GM10847 (cell line): Measurements from ENCODE around the gene LRRC4.

Source experiments
- POLR2A ChIP-seq: IDR thresholded peaks from 2 replicates; pipeline ENCODE4 v1.6.1; 2011; ENCODE audit not compliant: insufficient read length; ENCODE audit errors: extremely low read depth

The LRRC4 gene

DNA sequence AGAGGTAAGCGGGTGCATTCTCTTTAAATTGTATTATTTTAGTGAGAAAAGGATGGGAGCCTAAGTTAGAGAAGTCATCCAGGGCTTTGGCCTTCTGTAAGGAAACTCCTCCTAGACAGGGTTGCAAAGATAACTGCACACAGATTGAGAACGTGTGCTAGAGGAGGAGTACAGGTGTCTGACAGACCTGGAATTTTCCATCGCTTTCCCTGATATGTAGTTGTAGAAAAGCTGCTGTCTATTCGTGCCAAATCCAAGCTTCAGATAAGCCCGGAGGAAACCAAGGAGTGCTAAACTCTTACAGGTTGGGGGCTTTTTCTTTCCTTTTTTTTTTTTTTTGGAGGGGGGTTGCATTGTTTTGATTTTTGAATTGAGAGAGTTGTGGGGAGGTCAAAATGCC, 23.1 kb downstream of the LRRC4 start:
- TF ChIP-seq POLR2A, result no peak

DNA sequence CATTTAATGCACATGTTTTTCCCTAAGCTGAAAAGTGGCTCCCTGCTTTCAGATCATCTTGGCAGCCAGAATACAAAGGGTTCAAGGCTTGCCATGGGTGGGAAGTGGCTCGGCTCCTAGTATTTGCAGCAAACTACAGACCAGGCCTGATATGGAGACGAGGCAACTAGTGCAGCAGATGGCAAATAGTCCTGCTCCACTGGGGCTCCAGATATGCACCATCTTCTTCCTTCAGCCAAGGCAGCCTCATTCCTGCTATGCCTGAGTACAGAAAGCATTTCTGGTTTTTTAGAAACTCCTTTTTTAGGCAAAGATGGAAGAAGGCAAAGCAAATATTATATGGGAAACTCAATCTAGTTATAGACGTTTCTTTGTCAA, 23.9 kb downstream of the LRRC4 start:
- TF ChIP-seq POLR2A, result no peak

DNA sequence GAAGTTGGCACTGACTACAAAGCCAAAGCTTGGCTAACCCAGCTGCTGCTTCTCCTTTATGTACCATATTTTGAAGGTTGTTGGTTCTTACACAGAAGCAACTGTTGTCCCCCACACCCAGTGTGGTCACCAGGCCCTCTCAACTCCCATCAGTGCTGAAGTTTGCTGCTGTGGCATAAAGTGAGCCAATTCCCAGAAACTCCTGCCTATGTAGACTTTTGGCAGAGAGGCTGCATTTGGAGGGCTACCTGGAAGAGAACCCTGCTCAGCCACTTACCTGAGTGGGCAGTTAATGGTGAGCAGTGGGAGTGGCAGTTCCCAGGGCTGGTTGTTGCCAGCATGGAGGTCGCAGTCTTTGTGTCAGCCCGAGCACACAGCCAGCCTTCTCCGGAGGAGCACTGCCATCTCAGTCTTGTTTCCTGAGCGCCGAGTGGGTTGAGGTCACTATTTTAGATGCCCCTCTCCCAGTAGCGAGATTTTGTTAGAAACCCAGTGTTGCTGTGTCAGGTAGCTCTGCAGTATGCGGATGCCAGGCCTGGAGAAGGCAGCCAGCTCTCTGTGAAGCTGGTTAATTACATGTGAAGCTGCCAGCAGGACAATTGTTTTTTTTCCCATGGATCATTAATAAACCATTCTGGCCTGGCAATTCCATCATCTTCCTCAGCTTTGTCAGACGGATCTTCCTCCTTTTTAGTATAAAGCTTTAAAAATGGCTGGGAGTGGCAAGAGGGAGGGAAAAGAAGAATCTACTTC, 24.5 kb downstream of the LRRC4 start:
- no peak for TF ChIP-seq POLR2A

DNA sequence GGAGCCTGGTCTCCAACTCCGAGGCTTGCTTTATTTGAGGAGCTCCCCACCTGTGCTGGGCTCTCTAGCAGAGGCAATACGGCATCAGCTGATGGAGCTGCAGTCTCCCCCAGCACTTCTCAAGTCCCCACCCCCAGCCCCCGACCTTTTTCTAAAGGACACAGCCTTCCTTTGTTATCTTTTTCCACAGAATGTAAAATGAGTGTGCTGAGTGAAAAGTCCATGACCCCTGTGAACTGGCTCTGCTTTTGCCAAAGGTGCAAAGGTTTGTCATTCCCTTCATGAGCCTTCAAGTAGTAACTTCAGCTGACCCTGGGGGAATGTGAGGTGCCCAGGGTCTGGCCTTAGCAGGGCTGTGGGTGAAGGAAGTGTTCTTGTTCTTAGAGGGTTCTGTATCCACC, 25.5 kb downstream of the LRRC4 start:
- no peak for TF ChIP-seq POLR2A

DNA sequence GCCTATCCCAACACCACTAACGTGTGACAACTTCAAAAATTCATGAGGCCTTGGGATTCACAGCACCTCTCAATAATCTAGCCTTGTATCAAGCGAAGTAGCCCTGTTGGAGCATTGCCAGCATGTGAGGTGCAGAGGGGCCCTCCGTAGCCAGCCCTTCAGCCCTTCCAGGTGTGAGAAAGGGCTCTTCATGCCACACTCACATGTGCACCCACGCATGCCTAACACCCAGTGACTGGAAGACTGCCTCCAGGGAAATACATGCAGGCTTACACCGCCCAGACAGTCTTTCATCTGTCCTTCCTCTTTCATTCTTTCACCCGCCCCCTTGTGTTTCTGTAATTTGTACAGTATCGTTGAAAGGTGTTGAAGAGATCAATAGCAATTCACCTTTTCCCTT, 26.1 kb downstream of the LRRC4 start:
- no peak for TF ChIP-seq POLR2A

DNA sequence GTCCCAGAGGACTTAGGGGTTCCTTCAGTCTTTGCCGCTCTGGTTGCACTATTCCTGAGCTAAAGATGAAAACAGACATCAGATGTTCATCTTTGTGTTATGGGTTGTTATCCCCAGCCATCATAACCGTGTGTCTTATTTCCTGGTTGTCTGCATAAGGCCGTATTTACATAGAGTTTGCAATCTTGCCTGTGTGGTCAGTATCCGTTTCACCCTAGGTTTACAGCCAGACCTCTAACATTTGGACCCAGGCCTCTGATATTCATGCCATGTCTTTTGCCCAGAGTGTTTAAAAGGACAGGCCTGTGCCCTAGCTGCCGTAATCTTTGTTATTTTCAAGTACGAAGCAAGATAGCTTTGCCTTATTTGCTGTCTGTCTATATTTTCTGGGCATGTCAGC, 26.6 kb downstream of the LRRC4 start:
- TF ChIP-seq POLR2A, result no peak

DNA sequence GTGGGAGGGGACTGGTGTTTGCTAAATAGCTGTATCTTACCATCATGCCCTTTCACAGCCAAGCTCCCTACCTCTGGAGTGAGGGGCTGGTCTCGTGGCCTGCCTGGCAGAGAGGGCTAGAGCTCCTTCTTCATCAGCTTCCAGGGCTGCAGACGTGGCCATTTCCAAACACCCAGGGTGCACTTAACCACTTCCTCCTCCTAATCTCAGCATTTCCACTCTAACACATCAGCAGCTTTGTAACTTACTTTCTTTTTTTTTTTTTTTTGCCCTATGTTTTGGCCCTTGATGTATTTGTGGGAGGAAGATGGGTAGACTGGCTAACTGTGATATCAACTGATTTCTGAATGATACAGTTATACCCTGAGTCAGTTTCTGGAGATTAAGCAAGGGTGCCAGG, 27.4 kb downstream of the LRRC4 start:
- TF ChIP-seq POLR2A, result no peak

DNA sequence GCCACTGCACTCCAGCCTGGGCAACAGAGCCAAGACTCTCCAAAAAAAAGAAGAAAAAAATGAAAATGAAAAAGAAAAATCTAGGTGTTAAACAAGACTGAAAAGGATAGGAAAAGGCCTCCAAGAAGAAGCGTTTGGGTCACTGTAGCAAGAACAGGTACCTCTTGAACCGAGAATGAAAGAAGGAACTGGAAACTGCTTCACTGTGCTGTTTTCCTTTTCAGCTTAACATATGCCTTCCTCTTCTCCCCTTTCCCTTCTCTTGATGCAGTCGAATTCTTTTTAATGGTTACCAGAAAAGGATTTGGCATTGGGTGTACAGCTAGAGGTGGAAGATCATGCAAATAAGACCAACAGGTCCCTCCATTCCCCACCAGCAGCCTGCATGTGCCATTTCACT, 28.1 kb downstream of the LRRC4 start:
- no peak for TF ChIP-seq POLR2A

DNA sequence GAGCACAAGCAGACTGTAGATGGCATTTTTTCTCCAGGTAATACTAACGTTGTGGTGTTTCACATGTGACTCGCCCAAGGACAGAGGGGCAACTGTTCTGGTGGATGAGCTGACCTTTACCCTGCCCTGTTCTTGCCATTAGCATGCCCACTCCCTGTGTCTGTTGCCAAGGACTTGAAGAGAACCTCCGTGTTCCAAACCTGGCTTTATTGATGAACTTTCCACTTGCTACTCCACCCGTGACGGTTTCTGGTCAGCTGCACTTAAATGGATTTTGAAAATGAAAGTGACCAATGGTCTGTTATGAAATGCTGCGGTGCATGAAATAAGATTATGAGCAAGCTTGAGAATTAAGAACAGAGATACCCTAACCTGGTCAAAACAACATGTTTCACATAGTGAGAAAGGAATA, 30.4 kb downstream of the LRRC4 start:
- TF ChIP-seq POLR2A, result no peak

DNA sequence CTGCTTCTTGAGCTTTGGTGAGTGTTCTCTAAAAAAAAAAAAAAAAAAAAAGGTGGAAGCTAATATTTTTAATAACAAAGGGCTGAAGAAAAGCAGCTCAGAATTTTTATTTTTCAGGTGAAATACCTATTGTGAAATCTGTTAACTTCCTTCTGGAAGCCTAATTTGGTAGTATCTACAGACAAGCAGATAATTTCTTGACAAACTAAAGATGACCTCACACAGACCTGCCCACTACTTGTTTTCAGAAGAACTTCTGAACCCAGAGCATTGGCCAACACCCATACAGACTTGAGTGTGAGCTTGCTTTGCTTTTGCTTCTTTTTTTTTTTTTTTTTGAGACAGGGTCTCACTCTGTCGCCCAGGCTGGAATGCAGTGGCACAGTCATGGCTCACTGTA, 31.2 kb downstream of the LRRC4 start:
- TF ChIP-seq POLR2A, result no peak

DNA sequence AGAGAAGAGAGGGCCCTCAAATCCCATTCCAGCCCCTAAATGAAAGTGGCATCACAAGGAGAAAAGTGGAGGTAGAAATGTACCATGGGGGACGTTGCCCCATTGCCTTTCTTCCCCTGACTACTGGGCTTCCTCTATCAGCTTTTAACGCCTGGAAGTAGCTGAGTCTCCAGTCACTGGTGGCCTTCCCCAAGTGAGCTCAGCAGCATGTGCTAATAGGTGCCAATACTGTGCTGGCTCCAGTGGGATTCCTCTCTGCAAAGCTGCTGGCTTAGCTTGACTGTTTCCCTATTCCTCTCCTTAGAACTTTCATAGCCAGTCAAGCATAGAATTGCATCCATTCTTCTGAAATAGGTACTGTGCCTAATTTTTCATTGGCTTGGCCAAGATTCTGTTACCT, 32.6 kb downstream of the LRRC4 start:
- no peak for TF ChIP-seq POLR2A

DNA sequence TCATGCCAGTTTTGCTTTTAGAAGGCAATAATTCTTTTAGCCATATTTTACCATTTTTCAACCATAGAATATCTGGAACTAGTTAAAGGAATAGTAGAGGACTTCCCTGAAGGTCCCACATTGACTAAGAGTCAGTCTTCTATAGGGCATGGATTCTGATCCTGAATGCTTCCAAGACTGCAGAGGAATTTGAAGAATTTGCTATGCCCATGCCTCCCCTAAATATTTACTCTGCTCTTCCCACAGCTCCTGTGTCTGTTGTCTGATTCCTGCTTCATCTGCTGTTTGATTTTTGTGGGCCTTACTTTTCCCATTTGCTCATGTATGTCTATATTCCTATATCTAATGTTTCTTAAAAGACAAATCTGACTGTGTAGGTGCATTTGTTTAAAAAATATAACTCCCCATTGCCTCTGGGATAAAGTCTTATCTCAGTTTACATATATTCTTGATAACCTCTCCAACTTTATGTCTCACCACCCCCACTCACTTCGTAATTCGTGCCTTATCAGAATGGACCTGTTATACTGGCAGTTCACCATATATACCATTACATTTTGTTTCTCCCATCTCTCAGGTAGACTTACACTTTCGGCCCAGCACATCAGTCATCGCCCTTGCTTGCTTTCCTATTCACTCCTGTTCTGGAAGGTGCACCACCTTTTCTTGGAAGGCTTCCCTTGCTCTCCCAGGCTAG, 33.9 kb downstream of the LRRC4 start:
- no peak for TF ChIP-seq POLR2A

DNA sequence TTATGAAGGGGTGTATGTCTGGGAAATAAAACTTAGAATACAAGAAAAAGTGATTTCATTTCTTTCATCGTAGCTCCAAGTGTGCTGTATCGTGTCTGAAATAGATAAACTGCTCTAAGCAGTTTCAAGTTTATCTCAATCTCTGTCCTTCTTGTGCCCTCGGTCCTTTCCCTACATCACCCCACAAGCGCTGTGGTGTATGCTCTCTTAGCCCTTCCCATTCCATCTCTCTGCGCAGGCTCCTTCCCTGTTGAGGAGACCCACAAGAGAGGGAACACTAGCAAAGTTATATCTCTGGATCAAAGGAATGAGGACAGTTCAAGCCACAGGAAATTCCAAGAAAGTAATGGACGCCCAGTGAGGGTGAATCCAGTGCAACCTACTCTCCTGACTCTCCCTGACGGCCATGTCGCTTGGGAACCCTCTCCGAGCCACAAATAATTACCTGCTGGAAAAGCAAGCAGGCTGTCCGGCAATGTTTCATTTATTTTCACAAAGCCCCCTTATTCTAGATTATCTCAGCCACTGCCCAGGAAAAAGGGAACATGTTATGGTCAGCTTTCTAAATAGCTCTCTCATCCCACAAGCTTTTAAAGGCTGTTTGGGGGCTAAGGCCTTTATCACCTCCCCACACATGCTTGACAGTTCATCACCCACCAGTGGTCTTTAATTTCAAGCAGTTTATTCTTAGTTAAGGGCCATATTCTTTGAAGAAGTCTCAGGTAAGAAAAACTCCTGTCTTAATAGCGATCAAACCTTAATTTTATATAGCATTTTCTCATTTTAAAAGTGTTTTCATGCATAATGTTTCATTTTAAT, 34.8 kb downstream of the LRRC4 start:
- no peak for TF ChIP-seq POLR2A

DNA sequence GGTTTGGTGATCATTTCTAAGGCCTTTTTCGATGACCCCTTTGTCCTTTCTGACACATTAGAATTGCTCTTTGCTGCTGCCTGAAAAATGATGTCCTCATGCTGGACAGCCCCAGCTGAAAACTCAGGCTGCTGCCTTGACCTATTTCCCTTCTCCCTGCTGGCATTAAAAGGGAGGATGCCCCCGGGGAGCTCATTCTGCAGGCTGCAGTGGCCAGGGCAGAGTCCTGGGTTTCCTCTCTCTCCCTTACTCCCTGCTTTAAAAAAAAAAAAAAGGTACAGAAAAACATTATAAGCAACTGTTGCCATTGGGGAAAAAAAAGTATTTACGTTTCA, 35.4 kb downstream of the LRRC4 start:
- no peak for TF ChIP-seq POLR2A

DNA sequence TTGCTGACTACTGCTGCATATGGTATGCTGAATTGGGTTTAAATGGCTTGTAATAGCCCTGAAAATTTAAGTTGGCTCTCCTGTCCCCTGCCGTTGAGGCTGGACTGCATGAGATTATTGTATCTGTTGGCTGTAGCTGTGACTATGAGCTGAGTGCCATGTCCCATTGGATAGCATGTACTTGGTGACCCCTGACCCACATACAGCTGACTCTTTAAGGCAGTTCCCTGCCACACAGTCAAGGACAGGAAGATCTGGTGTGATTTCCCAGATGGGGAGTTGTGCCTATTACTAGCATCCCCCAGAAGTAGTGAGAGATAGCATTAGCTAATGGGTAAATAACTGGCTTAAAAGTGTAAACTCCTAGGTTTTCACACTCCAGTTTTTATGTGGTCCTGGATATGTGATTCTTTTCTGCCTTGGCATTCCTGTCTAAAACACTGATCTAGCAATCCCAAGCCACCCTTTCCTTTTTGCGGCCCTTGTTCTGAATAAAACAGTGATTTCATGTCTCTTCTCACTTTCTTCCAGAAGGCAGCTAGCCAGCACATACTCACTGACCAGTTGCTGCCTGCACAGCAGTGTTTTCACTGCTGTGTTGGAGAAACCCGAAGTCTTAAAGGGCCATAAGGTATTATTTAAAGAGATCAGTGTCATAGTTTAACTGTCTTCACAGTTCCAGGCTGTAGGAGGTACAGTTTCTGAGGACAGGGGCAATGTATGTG, 35.9 kb downstream of the LRRC4 start:
- no peak for TF ChIP-seq POLR2A
